GM12892 (cell line): Measurements from ENCODE around the gene DEFB126.

Experiments used
- POLR2A ChIP-seq: IDR thresholded peaks from 2 replicates; pipeline ENCODE4 v1.6.1; 2011; ENCODE audit warnings: low read depth, low read length, control low read depth
- POLR2AphosphoS5 ChIP-seq: IDR thresholded peaks from 2 replicates; pipeline ENCODE4 v1.6.1; 2011; ENCODE audit warnings: low read depth, low read length, control low read depth
- TAF1 ChIP-seq: IDR thresholded peaks from 2 replicates; pipeline ENCODE4 v1.6.1; 2011; ENCODE audit warnings: low read depth, mild to moderate bottlenecking, control low read depth, low read length, borderline replicate concordance

DNA sequence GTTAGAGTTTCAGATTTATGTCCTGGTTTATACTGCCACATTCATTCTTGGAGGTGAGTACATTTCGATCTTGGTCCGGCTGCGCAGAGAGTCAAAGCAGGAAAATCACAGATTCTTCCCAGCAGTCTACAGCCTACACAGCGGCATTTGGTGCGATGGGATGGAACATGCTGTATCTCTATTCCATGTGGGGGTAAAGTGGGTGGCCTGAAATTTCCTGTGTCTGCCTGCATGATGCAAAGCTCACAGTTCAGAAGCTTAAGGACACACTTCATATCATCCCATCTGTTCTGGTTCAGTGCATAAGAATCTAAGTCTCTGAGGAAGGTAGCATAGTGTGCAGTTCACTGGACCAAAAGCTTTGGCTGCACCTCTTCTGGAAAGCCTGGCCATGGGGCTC lies 14.8 kb downstream of the DEFB126 start, which contains the start of gene DEFB127:
- no peak for TF ChIP-seq POLR2A
- TF ChIP-seq POLR2AphosphoS5 = no peak
- no peak for TF ChIP-seq TAF1
